HepG2 (cell line): ENCODE results near the gene SKIDA1. TPM values are rescaled to one million over a fixed set of nuclear protein-coding genes. Genes with fewer than 3 reads are reported as not detected.

Experiments
- CBFB ChIP-seq: sonication (generic); formaldehyde crosslinking; IDR thresholded peaks from 2 replicates; pipeline ENCODE4 v1.4.0; 2020; ENCODE audit warnings: missing genetic modification reagents
- E2F5 ChIP-seq: sonication (generic); formaldehyde crosslinking; conservative IDR thresholded peaks from 2 replicates; pipeline ENCODE4 v1.4.0; 2020; ENCODE audit warnings: missing genetic modification reagents
- FOXO1 ChIP-seq: sonication (generic); formaldehyde crosslinking; IDR thresholded peaks from 2 replicates; pipeline ENCODE4 v1.4.0; 2020; ENCODE audit warnings: missing genetic modification reagents
- FOXP1 ChIP-seq, 2 experiments: fragments of 450-650 bp in 1 of 2; IDR thresholded peaks; 2 replicates each; pipeline ENCODE4 v1.6.1; 2017 to 2018; ENCODE audit warnings: antibody characterized with exemption in 1 of 2
- HES4 ChIP-seq: sonication (generic); formaldehyde crosslinking; IDR thresholded peaks from 2 replicates; pipeline ENCODE4 v1.9.0; 2021; ENCODE audit warnings: mild to moderate bottlenecking, missing genetic modification reagents, borderline replicate concordance
- ISL2 ChIP-seq: sonication (generic); formaldehyde crosslinking; IDR thresholded peaks from 2 replicates; pipeline ENCODE4 v1.5.0; 2020; ENCODE audit warnings: missing genetic modification reagents
- KLF9 ChIP-seq: IDR thresholded peaks from 2 replicates; pipeline ENCODE4 v1.6.1; 2016; ENCODE audit warnings: low read depth
- PBX3 ChIP-seq: sonication (generic); formaldehyde crosslinking; IDR thresholded peaks from 2 replicates; pipeline ENCODE4 v1.8.1; 2023; ENCODE audit warnings: missing genetic modification reagents, inconsistent platforms, borderline replicate concordance
- SETDB1 ChIP-seq: sonication (generic); formaldehyde crosslinking; IDR thresholded peaks from 2 replicates; pipeline ENCODE4 v1.5.1; 2020; ENCODE audit warnings: missing genetic modification reagents, mild to moderate bottlenecking, borderline replicate concordance
- ZMAT5 ChIP-seq: sonication (generic); formaldehyde crosslinking; IDR thresholded peaks from 2 replicates; pipeline ENCODE4 v1.5.0; 2020; ENCODE audit warnings: mild to moderate bottlenecking, low read depth, missing genetic modification reagents, borderline replicate concordance
- ZNF34 ChIP-seq: sonication (generic); formaldehyde crosslinking; IDR thresholded peaks from 2 replicates; pipeline ENCODE4 v1.4.0; 2020; ENCODE audit warnings: mild to moderate bottlenecking, missing genetic modification reagents, borderline replicate concordance
- ZNF44 ChIP-seq: sonication (generic); formaldehyde crosslinking; IDR thresholded peaks from 2 replicates; pipeline ENCODE4 v1.5.1; 2020; ENCODE audit warnings: mild to moderate bottlenecking, missing genetic modification reagents
- ZNF639 ChIP-seq: conservative IDR thresholded peaks from 2 replicates; pipeline ENCODE4 v1.6.1; 2018; ENCODE audit warnings: missing genetic modification reagents
- ZNF768 ChIP-seq: sonication (generic); formaldehyde crosslinking; IDR thresholded peaks from 2 replicates; pipeline ENCODE4 v1.4.0; 2020; ENCODE audit warnings: missing genetic modification reagents
- ZSCAN30 ChIP-seq: sonication (generic); formaldehyde crosslinking; IDR thresholded peaks from 2 replicates; pipeline ENCODE4 v1.5.0; 2020; ENCODE audit warnings: mild to moderate bottlenecking, missing genetic modification reagents
- polyA plus RNA-seq, 8 experiments: library from polyadenylated mRNA; depleted of rRNA in 3 of 8; stranded (reverse) in 7 of 8; unstranded in 1 of 8; fragments of >200 nt; fragmentation: Illumina TruSeq in 4 of 8; extraction: Trizol in 4 of 8; gene quantifications; 2 replicates each; pipeline versions ENCODE4 v1.2.1 to v1.2.3, GENCODE V29; 2011 to 2016; ENCODE audit warnings: low read depth in 4 of 8, missing spikeins in 1 of 8, mixed read lengths in 1 of 8; ENCODE audit not compliant: insufficient read depth in 1 of 8
- total RNA-seq, 5 experiments: library from RNA; depleted of rRNA; stranded (reverse); fragments of >200 nt; fragmentation: Illumina TruSeq; extraction: Trizol; gene quantifications; 2 replicates each; pipeline ENCODE4 v1.2.3, GENCODE V29; 2016; ENCODE audit warnings: low read depth in 1 of 5
- TF ChIP-seq, protein P1 (sequence below): sonication (generic); formaldehyde crosslinking; IDR thresholded peaks from 2 replicates; pipeline ENCODE4 v1.8.1; 2023; ENCODE audit warnings: mild to moderate bottlenecking, moderate library complexity, missing genetic modification reagents
- TF ChIP-seq, protein P2 (sequence below): sonication (generic); formaldehyde crosslinking; IDR thresholded peaks from 2 replicates; pipeline ENCODE4 v1.9.0; 2021; ENCODE audit warnings: missing genetic modification reagents, mild to moderate bottlenecking, borderline replicate concordance
- TF ChIP-seq, protein P3 (sequence below): sonication (generic); formaldehyde crosslinking; IDR thresholded peaks from 2 replicates; pipeline ENCODE4 v1.5.1; 2020; ENCODE audit warnings: missing genetic modification reagents, mild to moderate bottlenecking, borderline replicate concordance
- TF ChIP-seq, protein P4 (sequence below): sonication (generic); formaldehyde crosslinking; IDR thresholded peaks from 2 replicates; pipeline ENCODE4 v1.8.0; 2022; ENCODE audit warnings: low read depth, missing genetic modification reagents

The SKIDA1 gene
- total and polyA plus RNA-seq, 2 of the 13 experiments (the other 11 are each of a cell fraction or from before 2014, with no cell fraction given): 0.73 to 1.5 TPM

DNA sequence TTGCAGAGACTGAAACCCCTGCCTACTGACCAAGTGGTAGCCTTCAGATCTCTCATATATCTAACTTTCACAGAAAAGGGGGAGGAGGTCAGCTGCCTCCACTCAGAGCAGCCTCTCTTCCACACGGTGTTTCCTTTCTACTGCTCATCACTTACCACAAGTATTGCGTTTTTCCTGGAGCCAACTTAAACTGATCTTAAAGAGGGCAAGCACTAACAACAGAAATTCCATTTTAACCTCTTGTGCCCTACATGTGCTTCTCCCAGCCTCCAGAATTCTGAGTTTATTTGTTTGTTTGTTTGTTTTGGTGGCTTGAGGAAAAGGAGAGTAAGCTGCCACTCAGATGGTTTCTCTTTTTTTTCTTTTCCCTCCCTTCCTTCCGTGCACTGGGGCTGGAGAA is 19.1 kb downstream of the SKIDA1 start (continued):
- TF ChIP-seq ZNF639 (CRISPR knock-in tag) (0 out of 2 replicates have a peak, but pooled peaks have one; percentile 7), CBFB (CRISPR knock-in tag) (no peak), E2F5 (CRISPR knock-in tag) (no peak), ISL2 (CRISPR knock-in tag) (no peak), PBX3 (CRISPR knock-in tag) (no peak), HES4 (CRISPR knock-in tag) (no peak), FOXO1 (CRISPR knock-in tag) (no peak), ZNF34 (CRISPR knock-in tag) (no peak), ZSCAN30 (CRISPR knock-in tag) (no peak), ZNF768 (CRISPR knock-in tag) (no peak), SETDB1 (CRISPR knock-in tag) (no peak), FOXP1 (IDR thresholded peaks at IDR 0.05) (no peak), FOXP1 (CRISPR knock-in tag; IDR thresholded peaks at IDR 0.05) (no peak), ZNF44 (CRISPR knock-in tag) (0 out of 2 replicates have a peak, but pooled peaks have one; percentile 44), ZMAT5 (no peak), KLF9 (CRISPR knock-in tag) (no peak)
- TF ChIP-seq, protein P1, sequence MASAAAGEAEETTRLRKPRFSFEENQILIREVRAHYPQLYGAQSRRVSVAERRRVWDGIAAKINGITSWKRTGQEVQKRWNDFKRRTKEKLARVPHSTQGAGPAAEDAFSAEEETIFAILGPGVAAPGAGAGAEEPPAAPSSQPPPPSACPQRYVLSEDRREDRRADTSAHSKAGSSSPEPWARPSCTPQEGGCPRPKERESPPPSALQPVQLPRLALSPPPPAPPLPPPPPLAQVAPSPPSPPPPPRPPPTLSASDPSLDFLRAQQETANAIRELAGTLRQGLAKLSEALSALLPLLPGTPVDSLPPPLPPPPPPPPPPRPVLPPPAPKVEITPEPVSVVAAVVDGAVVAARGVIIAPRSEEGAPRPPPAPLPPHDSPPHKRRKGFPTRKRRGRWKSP (CRISPR knock-in tag): 0 out of 2 replicates have a peak, but pooled peaks have one; percentile 13
- TF ChIP-seq, protein P2, sequence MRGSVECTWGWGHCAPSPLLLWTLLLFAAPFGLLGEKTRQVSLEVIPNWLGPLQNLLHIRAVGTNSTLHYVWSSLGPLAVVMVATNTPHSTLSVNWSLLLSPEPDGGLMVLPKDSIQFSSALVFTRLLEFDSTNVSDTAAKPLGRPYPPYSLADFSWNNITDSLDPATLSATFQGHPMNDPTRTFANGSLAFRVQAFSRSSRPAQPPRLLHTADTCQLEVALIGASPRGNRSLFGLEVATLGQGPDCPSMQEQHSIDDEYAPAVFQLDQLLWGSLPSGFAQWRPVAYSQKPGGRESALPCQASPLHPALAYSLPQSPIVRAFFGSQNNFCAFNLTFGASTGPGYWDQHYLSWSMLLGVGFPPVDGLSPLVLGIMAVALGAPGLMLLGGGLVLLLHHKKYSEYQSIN (CRISPR knock-in tag): no peak
- TF ChIP-seq, protein P3, sequence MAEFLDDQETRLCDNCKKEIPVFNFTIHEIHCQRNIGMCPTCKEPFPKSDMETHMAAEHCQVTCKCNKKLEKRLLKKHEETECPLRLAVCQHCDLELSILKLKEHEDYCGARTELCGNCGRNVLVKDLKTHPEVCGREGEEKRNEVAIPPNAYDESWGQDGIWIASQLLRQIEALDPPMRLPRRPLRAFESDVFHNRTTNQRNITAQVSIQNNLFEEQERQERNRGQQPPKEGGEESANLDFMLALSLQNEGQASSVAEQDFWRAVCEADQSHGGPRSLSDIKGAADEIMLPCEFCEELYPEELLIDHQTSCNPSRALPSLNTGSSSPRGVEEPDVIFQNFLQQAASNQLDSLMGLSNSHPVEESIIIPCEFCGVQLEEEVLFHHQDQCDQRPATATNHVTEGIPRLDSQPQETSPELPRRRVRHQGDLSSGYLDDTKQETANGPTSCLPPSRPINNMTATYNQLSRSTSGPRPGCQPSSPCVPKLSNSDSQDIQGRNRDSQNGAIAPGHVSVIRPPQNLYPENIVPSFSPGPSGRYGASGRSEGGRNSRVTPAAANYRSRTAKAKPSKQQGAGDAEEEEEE: no peak
- TF ChIP-seq, protein P4, sequence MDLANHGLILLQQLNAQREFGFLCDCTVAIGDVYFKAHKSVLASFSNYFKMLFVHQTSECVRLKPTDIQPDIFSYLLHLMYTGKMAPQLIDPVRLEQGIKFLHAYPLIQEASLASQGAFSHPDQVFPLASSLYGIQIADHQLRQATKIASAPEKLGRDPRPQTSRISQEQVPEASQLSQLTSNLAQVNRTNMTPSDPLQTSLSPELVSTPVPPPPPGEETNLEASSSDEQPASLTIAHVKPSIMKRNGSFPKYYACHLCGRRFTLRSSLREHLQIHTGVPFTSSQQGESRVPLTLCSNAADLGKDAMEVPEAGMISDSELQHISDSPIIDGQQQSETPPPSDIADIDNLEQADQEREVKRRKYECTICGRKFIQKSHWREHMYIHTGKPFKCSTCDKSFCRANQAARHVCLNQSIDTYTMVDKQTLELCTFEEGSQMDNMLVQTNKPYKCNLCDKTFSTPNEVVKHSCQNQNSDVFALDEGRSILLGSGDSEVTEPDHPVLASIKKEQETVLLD (CRISPR knock-in tag): no peak
